GM19324 (cell line): ENCODE results near the gene DNLZ.

Experiments used
- ATAC-seq: cut with Tn5 transposase; IDR thresholded peaks from one replicate; pipeline ENCODE4 v1.9.1; 2021; ENCODE audit warnings: mild to moderate bottlenecking, moderate library complexity; ENCODE audit not compliant: unreplicated experiment, low FRiP score

The DNLZ gene

DNA sequence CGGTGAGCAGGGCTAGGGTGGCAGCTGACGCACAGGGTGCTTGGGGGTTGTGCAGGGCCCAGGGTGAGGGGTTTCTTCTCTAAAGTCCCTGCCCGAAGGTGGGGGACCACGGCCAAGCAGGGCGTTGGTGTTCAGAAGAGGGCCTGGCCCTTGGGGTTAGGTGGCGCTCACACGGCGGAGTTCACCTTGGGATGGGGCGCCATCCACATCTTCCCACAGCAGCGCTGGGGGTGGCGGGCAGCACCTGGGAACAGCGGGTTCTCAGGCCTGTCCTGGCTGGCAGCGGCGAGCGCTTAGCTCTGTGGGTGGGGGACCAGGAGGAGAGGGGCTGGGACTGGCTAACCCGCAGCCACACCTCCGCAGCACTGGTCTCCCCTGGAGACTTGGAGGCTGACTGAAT lies 30.1 kb downstream of the DNLZ start:
- ATAC-seq = no peak

DNA sequence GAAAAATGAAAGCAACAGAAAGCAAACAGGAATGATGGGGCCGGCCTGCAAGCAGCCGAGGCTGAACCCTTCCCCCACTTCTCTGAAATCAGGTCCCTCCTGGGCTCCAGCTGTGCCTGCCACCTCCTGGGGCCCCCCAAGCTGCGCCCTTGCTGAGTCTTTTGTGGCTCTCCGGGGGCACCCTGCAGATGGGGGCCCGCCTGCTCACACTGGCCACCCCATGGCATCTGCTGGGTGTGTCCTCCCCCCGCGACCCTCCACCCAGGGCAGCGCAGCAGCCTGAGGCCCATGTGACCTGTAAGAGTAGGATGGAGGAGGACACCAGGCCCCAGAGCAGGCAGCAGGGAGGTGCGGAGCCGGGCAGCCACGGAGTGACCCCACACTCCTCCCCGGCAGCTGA lies 30.5 kb downstream of the DNLZ start:
- no peak for ATAC-seq

DNA sequence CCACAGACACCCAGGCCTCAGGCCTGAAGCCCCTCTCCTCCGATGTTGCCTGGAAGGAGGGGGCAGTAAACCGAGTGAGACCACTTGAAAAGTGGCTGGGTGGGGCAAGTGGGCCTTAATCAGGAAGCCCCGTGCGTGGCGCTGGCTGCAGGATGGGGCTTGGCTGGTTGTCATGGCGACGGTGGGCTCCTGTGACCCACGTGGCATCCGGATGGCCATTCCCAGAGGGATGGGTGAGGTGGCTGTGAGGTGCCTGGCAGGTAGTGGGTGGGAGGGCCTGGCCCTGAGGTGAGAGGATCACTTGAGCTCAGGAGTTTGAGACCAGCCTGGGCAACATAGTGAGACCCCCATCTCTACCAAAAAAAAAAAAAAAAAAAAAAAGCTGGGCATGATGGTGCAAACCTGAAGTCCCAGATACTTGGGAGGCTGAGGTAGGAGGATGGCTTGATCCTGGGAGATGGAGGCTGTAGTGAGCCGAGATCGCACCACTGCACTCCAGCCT lies 31.0 kb downstream of the DNLZ start:
- ATAC-seq = no peak

DNA sequence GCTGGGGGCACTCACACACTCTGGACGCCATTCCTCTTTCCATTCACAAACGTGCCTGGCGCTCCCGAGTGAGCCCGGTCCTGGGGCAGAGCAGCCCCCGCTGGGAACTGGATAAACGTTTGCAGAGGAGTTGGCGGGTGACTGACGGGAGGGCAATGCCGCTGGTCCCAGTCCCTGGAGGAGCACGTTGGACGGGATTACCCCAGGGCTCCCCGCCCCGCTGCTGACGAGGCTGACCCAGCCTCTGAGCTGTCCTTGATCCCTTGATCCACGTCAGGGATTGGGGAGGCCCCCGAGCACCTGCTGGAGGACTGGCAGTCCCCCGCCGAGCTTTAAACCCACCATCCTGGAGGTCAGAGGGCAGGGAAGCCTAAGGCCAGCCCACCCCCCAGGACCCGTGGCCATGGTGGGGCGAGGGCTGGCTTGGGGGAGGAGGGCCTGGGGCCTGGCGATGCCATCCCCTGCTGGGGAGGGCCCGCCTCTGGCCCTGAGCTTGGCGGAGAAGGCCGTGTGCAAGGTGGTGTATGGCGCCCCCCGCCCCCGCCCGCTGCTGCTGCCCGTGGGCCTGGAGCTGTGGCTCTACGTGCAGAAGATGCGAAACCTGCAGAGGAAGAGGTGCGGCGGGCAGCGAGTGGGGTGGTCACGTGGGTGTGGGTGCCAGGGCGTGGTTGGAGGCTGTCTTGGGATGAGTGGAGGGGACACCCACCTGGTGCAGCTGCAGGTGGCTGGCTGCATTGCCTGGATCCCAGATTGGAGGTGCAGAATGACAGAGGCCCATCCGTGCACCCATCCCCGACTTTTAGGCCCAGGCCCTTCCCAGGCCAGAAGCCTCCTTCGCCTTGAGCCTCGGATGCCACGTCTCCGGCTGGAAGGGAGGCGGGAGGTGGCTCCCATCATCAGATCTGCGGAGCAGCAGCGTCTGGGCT lies 31.7 kb downstream of the DNLZ start:
- no peak for ATAC-seq

DNA sequence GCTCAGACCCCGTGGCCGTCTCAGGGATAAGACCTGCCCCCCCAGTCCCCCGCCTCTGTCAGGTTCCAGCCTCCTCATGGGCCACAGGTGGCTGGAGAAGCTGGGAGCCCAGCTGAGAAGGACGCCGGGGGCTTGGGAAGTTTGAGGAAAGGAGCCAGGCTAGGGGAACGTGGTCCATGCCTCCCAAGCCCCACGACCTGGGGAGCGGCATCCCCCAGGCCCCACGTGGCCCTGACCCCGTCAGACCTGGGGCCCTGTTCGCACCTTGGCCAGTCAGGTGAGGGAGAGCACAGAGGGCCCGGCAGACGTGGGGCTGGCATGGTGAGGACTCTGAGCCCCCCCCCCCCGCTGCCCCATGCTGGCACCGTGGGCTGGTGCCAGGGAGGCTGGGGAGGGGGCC lies 32.5 kb downstream of the DNLZ start:
- no peak for ATAC-seq

DNA sequence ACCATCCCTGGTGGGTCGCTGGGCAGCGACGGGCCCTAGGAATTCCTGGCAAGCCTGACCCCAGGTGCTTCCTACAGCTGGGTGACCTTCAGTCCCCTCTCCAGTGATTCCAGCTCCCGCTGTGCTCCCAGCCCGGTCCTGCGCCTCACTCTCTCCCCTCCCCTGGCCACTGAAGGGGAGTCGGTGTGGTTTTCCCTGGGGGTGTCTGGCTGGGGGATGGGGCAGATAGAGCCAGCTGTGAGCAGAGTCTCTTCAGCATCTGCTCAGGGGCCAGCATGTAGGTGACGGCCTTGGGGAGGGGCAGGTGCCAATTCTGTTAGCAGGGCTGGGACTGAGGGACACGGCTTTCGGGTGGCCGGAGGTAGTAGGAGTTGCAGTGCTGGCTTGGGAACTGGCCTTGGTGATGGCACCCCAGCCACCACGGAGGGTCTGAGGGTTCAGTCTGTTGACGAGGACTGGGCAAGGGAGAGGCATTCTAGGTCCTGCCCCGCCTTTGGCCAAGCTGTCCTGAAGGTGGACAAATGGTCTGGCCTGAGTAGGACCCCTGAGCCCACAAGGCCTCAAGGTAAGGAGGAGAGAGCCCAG lies 33.0 kb downstream of the DNLZ start:
- ATAC-seq = no peak

DNA sequence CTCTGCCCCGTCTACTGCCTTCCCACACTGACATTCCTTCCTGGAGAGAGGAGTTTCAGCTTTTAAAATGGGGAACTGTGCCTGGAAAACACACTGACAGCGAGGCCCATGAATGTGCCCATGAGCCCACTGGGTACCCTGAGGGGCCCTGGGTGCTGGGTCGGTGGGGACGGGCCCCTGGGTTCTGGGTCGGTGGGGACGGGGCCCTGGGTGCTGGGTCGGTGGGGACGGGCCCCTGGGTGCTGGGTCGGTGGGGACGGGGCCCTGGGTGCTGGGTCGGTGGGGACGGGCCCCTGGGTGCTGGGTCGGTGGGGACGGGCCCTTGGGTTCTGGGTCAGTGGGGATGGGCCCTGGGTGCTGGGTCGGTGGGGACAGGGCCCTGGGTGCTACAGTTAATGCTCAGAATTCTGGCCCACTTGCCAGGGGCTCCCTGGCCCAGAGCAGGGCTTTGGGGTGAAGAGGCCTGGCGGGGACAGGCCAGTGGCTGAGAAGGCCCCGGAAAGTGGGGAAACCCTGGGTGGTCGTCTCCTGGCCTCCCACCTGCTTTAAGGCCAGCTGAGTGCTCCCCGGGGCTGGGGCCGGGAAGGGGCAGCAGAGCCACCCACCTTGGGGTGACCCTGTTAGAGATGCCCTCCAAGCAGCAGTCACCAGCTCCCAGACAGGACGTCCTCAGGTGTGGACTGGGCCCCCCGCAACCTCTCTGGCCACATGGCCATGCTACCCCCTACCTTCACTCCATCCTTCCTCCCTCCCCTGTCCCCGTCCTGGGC lies 33.7 kb downstream of the DNLZ start:
- no peak for ATAC-seq

DNA sequence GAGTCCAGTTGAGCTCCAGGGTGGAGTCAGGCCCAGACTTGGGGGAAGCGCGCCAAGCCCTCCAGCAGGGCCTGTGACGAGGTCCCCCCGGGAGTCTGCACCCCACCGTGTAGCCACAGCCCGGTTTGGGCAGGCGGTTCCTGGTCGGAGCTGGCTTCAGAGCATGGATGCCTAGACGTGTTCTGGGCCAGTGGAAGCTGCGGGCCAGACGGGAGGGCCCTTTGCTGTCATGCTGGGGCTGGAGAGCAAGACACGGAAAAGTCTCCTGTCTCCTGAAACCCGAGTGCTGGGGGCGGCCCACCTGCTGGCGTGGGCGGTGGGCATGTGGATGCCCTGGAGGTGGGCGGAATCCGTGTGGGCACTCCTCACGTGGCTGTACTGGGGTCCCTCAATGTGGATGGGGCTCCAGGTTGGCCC lies 34.3 kb downstream of the DNLZ start:
- ATAC-seq = no peak

DNA sequence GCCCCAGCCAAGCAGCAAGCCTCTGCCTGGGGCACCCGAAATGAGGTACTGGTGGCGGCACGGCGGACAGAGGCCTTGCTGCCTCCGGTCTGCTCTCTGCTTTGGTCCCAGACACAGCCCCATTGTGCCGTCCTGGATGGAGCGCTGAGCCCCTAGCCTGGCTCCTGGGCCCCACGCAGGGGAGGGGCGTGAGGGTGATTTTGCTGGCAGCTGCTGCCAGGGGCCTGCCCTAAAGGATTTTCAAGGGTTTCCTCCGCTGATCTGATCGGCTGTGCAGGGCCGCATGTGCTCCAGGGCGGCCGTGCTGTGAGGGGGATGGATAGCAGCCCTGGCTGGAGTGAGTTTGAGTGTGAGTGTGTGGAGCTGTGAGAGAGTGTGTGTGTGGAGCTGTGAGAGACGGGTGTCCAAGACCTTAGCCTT lies 34.9 kb downstream of the DNLZ start:
- no peak for ATAC-seq

DNA sequence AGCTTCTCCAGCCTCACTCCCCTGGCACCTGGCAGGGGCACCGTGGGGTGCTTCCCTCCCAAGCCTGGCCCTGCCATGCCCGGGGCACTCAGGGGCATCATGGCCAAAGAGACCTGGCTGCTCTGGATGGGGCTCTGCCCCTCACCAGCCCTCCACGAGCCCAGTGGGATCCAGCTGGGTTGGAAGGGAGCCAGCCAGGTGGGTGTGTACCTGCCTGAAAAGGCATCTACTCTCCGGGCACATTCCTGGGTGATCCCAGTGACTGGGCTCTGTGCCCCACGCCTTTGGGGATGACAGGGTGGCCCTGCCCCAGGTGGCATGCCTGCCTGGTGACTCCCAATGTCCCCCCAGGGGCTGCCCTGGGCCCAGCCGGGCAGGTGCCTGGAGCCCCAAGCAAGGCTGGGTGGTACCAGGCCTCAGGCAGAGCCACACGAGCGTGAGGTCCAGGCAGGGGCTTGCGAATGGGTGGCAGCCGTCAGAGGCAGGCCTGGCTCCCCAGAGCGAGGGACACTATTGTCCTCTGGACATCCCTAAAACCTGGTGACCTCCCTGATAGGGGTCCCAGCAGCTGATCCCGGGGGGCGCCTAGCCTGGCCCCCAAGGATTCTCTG lies 35.4 kb downstream of the DNLZ start:
- no peak for ATAC-seq

DNA sequence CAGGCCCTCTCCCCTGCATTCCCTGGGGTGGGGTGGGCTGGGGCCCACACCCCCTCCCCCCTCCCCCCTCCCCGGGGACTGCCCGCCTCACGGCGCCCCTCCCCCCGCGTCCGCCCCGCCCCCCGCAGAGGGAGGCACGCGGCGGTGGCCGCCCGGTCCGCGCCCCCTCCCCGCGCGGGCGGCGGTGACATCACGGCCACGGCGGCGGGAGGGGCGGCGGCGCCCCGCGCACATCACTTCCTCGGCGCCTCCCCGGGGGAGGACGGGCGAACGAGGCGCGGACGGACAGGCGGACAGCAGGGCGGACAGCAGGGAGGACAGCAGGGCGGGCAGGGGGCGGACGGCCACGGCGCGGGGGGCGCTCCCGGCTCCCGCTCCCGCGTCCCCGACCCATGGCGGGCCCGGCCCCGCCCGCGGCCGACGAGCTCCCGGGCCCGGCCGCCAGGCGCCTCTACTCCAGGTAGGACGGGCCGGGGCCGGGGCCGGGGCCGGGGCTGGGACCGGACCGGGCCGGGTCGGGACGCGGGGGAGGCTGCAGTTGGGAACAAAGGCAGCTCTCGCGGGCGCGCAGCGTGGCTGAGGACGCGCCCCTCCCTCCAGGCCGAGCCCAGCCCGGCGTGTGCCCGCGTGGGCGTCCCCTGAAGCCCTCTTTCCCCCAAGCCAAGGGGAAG lies 36.1 kb downstream of the DNLZ start, which contains the start of gene GPSM1:
TSS of gene GPSM1 (plus strand) at position 236 of the 671 bp plus-strand sequence. CDS start at position 393, 157 bp downstream.
- ATAC-seq = no peak

DNA sequence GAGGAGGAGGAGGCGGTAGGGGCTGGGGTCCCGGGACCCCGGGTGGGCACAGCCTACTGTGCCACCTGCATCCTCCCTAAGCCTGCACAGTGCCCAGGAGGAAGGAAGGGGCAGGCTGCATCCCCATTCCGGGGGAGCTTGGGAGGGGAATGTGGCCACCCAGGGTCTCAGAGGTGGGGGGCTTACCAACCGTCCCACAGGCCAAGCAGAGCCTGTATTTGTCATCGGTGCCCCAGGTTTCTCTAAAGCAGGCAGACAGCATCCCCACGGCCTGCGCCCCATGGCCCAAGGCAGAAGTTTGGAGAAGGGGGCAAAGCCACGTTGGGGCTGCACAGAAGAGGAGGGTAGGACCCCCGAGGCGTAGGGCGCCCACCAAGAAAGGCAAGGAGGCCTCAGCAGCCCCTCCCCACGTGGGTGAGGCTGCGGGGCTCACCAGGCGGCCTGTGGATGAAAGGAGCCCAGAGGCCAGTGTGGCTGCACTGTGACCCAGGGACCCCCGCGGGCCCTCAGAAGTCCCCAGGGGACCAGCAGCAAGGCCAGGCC lies 36.7 kb downstream of the DNLZ start:
- no peak for ATAC-seq

DNA sequence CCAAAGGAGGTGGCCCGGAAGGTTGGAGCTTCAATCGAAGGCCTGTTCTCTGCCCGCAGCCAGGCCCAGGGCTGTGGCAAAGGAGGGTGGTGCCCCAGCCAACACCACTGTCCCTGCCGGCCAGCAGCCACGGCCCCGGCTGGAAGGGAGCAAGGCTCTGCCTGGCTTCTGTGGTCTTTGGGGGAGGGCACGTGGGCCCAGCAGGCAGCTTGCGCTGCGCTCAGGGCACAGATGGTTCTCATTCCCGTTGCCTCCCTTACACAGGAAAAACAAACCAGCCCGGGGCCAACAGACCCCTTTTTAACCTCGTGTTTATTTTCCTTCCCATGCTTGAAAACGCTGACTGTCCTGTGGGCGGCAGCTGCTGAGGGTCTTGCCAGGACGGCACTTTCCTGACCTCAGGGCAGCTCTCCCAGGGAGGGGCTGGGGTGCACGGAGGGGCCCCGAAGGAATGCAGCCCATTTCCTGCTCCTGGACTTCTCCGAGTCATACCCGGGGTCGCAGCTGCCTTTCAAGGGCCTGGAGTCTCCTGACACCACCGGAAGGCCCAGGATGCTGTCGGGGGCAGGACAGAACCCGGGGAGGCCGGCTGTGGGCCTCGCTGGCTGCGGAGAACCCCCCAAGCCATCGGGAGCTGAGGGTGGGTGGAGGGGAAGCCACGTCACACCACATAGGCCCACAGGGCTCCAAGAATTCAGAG lies 37.3 kb downstream of the DNLZ start:
- ATAC-seq = no peak

DNA sequence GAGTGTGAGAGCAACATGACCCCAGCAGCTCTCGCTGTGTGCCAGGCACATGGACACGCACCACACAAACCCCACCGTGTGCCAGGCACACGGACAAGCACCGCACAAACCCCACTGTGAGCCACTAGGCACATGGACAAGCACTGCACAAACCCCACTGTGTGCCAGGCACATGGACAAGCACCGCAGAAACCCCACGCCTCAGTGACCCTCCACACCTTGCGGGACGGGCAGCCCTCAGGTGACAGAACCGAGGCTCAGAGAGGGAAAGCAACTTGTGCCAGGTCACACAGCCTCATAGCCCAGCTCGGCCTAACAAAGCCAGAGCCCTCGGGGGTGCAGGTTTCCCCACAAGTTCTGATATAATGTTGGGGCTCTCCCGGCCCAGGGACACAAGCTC lies 38.2 kb downstream of the DNLZ start:
- ATAC-seq = no peak

DNA sequence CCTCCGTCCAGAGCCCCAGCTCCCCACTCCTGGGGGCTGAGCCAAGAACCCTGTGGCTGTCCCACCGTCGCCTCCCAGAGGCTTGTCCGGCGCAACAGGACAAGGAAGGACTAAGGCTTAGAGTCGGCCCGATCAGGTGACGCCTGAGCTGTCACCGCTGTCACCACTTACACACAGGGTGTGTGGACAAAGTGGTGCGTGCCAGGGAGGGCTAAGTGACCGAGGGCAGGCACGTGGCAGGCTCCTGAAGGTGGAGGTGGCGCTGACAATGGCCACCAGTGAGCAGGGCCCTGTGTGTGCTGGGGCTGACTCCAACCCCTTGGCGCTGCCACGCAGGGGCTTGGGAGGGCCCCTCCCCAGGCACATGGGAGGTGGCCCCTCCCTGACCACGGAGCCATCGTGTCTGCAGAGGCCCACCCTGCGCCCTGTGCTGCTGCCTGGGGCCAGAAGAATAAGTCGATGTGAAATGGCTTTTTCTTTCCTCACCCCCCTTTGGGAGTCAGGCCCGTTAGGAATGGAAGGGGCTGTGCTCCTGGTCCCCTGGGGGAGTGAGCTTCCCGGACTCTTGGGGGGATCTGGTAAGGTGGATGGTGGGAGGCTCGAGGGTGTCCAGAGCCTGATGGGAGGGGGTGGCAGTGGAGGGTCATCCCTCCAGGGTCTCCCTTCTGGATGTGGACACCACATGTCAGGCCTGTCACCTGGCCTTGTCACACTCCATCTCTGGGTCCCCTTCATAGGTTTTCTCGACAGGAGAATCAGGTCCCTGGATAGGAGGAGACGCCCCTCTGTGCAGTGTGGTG lies 38.8 kb downstream of the DNLZ start:
- no peak for ATAC-seq

DNA sequence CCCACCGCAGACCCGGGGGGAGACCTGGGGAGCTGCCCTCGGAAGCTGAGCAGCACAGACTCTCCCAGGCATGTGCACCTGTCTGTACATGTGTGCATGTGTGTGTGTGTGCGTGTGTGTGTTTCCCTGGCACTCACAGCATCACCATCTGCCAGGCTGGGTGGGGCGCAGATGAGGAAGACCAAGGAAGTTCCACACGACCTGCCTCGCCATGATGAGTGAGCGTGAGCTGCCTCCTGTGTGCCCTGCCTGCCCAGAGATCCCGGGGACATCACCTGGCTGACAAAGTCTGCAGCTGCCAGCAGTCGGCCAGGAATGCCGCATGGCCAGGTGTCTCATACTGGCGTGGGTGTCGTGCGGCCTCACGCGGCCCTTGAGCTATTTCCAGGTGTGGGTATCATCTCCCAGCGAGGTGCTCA lies 40.2 kb downstream of the DNLZ start:
- ATAC-seq = no peak

DNA sequence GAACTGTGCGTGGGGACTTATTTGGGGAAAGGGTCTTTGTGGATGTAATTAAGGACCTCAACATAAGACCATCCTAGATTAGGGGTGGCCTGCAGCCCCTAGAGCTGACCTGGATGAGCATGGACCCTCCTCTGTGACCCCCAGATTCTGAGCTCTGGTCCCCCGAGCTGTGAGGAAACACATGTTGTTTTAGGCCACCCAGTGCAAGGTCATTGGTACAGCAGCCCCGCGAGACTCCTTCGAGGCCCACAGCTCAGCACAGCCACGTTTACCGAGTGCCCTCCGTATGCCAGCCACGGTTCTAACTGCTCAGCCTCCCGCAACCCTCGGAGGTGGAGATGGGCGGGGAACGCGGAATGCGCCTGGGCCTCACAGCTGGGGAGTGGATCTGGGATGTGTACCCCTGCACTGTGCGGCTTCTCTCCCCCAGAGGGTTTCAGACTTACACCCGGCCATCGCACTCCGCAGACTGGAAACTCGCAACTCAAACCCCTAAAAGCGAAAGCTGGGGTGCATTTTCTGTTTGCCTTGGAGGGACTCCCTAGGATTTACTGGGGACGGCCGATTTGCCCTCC lies 40.7 kb downstream of the DNLZ start:
- no peak for ATAC-seq

DNA sequence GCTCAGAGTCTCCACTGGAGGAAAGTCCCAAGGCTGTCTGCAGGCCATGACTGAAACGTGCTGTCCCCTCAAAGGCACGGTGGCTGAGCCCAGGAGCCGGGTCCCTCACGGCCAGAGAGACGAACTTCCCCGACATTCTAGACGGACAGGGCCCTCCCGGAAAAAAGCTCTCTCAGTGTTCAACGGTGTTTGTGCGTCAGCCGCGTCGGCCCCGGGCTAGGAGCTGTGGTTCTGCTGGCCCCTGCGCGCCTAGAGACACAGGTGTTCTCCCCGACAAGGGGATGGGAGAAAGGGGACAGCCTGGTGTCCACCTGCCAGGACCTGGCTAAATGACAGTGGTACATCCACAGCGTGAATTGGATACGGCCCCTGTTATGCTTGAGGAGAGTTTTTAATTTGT lies 42.0 kb downstream of the DNLZ start:
- ATAC-seq = no peak
